ENCODE data around the gene SLFN12. TPM values are rescaled to one million over a fixed set of nuclear protein-coding genes. Genes with fewer than 3 reads are reported as not detected.
"Not testable (repeated sequence)": the region's sequence is repeated elsewhere in the genome, so short reads cannot be mapped to it uniquely, and the experiment has no call there.

The SLFN12 gene
- total RNA-seq: 5.0 and 7.8 TPM in 2 replicates

GRCh38 chr17:35432176-35433074 lies at the start of gene SLFN12:
Gene SLFN12, minus strand, starts transcription at chr17:35432500. Its CDS starts 9,472 bp downstream, at chr17:35423028.
- peak; percentile 81 for DNase-seq
- no peaks in the 10 kb centered on the region for H3K9me3 Mint-ChIP-seq
- peak within 1 kb of the TSS; percentile 88 for H3K4me3 Mint-ChIP-seq
- H3K36me3 Mint-ChIP-seq (ENCODE audit: low read depth): peaks cover 14% of the 10 kb centered on the region
- H3K27me3 Mint-ChIP-seq: no peaks in the 10 kb centered on the region
- peak within 1 kb of the TSS; percentile 92 for H3K27ac Mint-ChIP-seq
- intact Hi-C loops (cut with micrococcal nuclease): loop anchor here (1.0 to 2.0 kb wide), 4 partner anchors 16 to 108 kb away; partner anchors contain the start of genes SLFN11 and SLFN13
- peaks cover 51% of the 10 kb centered on the region for H3K4me1 Mint-ChIP-seq

- intact Hi-C loops (cut with micrococcal nuclease): no loop called here
- H3K9me3 Mint-ChIP-seq: peaks cover 15% of the 10 kb centered on the region
These were observed 47.0 kb upstream of the SLFN12 start for GRCh38 chr17:35479271-35479670.

GRCh38 chr17:35477248-35477647 lies 44.9 kb upstream of the SLFN12 start:
- Mint-ChIP-seq H3K9me3 (peaks cover 15% of the 10 kb centered on the region), H3K27ac (no peak overlapping the region), H3K4me3 (no peak overlapping the region), H3K4me1 (peaks cover 27% of the 10 kb centered on the region), H3K27me3 (no peaks in the 10 kb centered on the region), H3K36me3 (ENCODE audit: low read depth) (peaks cover 84% of the 10 kb centered on the region)
- intact Hi-C loops (cut with micrococcal nuclease): no loop called here
- DNase-seq: no peak

More at GRCh38 chr17:35479271-35479670, 47.0 kb upstream of the SLFN12 start:
- peaks cover 28% of the 10 kb centered on the region for H3K4me1 Mint-ChIP-seq
- no peak overlapping the region for H3K4me3 Mint-ChIP-seq
- H3K27me3 Mint-ChIP-seq: no peaks in the 10 kb centered on the region
- H3K27ac Mint-ChIP-seq: no peak overlapping the region
- peaks cover 82% of the 10 kb centered on the region for H3K36me3 Mint-ChIP-seq (ENCODE audit: low read depth)
- no peak for DNase-seq

GRCh38 chr17:35476283-35476820 lies 44.1 kb upstream of the SLFN12 start:
- H3K36me3 Mint-ChIP-seq (ENCODE audit: low read depth): peaks cover 87% of the 10 kb centered on the region
- H3K9me3 Mint-ChIP-seq: peaks cover 22% of the 10 kb centered on the region
- peaks cover 32% of the 10 kb centered on the region for H3K4me1 Mint-ChIP-seq
- H3K27me3 Mint-ChIP-seq: no peaks in the 10 kb centered on the region
- H3K4me3 Mint-ChIP-seq: no peak overlapping the region
- intact Hi-C loops (cut with micrococcal nuclease): no loop called here
- no peak for DNase-seq
- no peak overlapping the region for H3K27ac Mint-ChIP-seq

GRCh38 chr17:35468475-35468874 lies 36.2 kb upstream of the SLFN12 start:
- intact Hi-C loops (cut with micrococcal nuclease): no loop called here
- H3K4me3 Mint-ChIP-seq: peak overlapping the region; percentile 9
- DNase-seq: peak; percentile 55
- peaks cover 36% of the 10 kb centered on the region for H3K4me1 Mint-ChIP-seq
- no peaks in the 10 kb centered on the region for H3K27me3 Mint-ChIP-seq
- H3K36me3 Mint-ChIP-seq (ENCODE audit: low read depth): peaks cover 67% of the 10 kb centered on the region
- no peak overlapping the region for H3K27ac Mint-ChIP-seq
- H3K9me3 Mint-ChIP-seq: peaks cover 17% of the 10 kb centered on the region

GRCh38 chr17:35467824-35468223 lies 35.5 kb upstream of the SLFN12 start:
- Mint-ChIP-seq H3K9me3 (peaks cover 15% of the 10 kb centered on the region), H3K4me1 (peaks cover 37% of the 10 kb centered on the region), H3K36me3 (ENCODE audit: low read depth) (peaks cover 67% of the 10 kb centered on the region), H3K4me3 (peak overlapping the region; percentile 15), H3K27me3 (no peaks in the 10 kb centered on the region), H3K27ac (peak overlapping the region; percentile 60)
- DNase-seq: peak; percentile 82
- intact Hi-C loops (cut with micrococcal nuclease): no loop called here

- peaks cover 19% of the 10 kb centered on the region for H3K4me1 Mint-ChIP-seq
- peak overlapping the region; percentile 48 for H3K27ac Mint-ChIP-seq
- H3K4me3 Mint-ChIP-seq: peak overlapping the region; percentile 52
- H3K36me3 Mint-ChIP-seq (ENCODE audit: low read depth): peaks cover 73% of the 10 kb centered on the region
- no peaks in the 10 kb centered on the region for H3K27me3 Mint-ChIP-seq
- intact Hi-C loops (cut with micrococcal nuclease): no loop called here
- DNase-seq: peak; percentile 81
- H3K9me3 Mint-ChIP-seq: peaks cover 18% of the 10 kb centered on the region
These were observed 28.1 kb upstream of the SLFN12 start for GRCh38 chr17:35460354-35460851.

GRCh38 chr17:35454035-35454434 lies 21.7 kb upstream of the SLFN12 start:
- H3K27ac Mint-ChIP-seq; H3K9me3 Mint-ChIP-seq; H3K4me1 Mint-ChIP-seq; H3K4me3 Mint-ChIP-seq; DNase-seq; H3K27me3 Mint-ChIP-seq; intact Hi-C loops (cut with micrococcal nuclease): not testable (repeated sequence)
- H3K36me3 Mint-ChIP-seq (ENCODE audit: low read depth): peaks cover 42% of the 10 kb centered on the region

- no peak overlapping the region for H3K4me3 Mint-ChIP-seq
- H3K27me3 Mint-ChIP-seq: no peaks in the 10 kb centered on the region
These were observed 20.9 kb upstream of the SLFN12 start for GRCh38 chr17:35453171-35453570.

GRCh38 chr17:35449371-35449931 lies 17.2 kb upstream of the SLFN12 start:
- intact Hi-C loops (cut with micrococcal nuclease): loop anchor here (2.0 kb wide), 3 partner anchors 77 to 207 kb away; partner anchors contain the start of genes SLFN11, SLFN12L and SLFN5
- DNase-seq: no peak
- Mint-ChIP-seq H3K4me3 (peak overlapping the region; percentile 39), H3K9me3 (no peaks in the 10 kb centered on the region), H3K27me3 (no peaks in the 10 kb centered on the region), H3K4me1 (peaks cover 13% of the 10 kb centered on the region), H3K27ac (peak overlapping the region; percentile 54), H3K36me3 (ENCODE audit: low read depth) (peaks cover 30% of the 10 kb centered on the region)

More at GRCh38 chr17:35453171-35453570, 20.9 kb upstream of the SLFN12 start:
- Mint-ChIP-seq H3K27ac (no peak overlapping the region), H3K4me1 (peaks cover 6% of the 10 kb centered on the region), H3K9me3 (peaks cover 4% of the 10 kb centered on the region), H3K36me3 (ENCODE audit: low read depth) (peaks cover 40% of the 10 kb centered on the region)
- intact Hi-C loops (cut with micrococcal nuclease): no loop called here
- DNase-seq: no peak

GRCh38 chr17:35448899-35449227 lies 16.6 kb upstream of the SLFN12 start:
- H3K27ac Mint-ChIP-seq: no peak overlapping the region

GRCh38 chr17:35448214-35448898 lies 16.1 kb upstream of the SLFN12 start, which contains the start of gene SLFN13:
Gene SLFN13, minus strand, starts transcription at chr17:35448766. Its CDS starts 3,086 bp downstream, at chr17:35445680.
- peak within 1 kb of the TSS; percentile 69 for H3K4me3 Mint-ChIP-seq
- intact Hi-C loops (cut with micrococcal nuclease): loop anchor here (1.0 to 2.0 kb wide), 6 partner anchors 15 to 234 kb away; partner anchors contain the start of genes SLFN11, SLFN12L and SLFN5
- peak; percentile 95 for DNase-seq
- H3K27me3 Mint-ChIP-seq: no peaks in the 10 kb centered on the region
- H3K36me3 Mint-ChIP-seq (ENCODE audit: low read depth): peaks cover 39% of the 10 kb centered on the region
- peak within 1 kb of the TSS; percentile 77 for H3K27ac Mint-ChIP-seq
- no peaks in the 10 kb centered on the region for H3K9me3 Mint-ChIP-seq
- H3K4me1 Mint-ChIP-seq: peaks cover 13% of the 10 kb centered on the region

More at GRCh38 chr17:35448899-35449227, 16.6 kb upstream of the SLFN12 start:
- Mint-ChIP-seq H3K36me3 (ENCODE audit: low read depth) (peaks cover 36% of the 10 kb centered on the region), H3K27me3 (no peaks in the 10 kb centered on the region), H3K9me3 (no peaks in the 10 kb centered on the region), H3K4me1 (peaks cover 13% of the 10 kb centered on the region), H3K4me3 (peak overlapping the region; percentile 69)
- no peak for DNase-seq
- intact Hi-C loops (cut with micrococcal nuclease): loop anchor here (1.0 to 2.0 kb wide), 6 partner anchors 16 to 235 kb away; partner anchors contain the start of genes SLFN11, SLFN12L and SLFN5

- H3K36me3 Mint-ChIP-seq (ENCODE audit: low read depth): peaks cover 38% of the 10 kb centered on the region
- H3K27me3 Mint-ChIP-seq: no peaks in the 10 kb centered on the region
- peaks cover 13% of the 10 kb centered on the region for H3K4me1 Mint-ChIP-seq
- peak overlapping the region; percentile 77 for H3K27ac Mint-ChIP-seq
- H3K9me3 Mint-ChIP-seq: no peaks in the 10 kb centered on the region
- intact Hi-C loops (cut with micrococcal nuclease): no loop called here
- peak overlapping the region; percentile 69 for H3K4me3 Mint-ChIP-seq
- DNase-seq: no peak
These were observed 15.2 kb upstream of the SLFN12 start for GRCh38 chr17:35447499-35447898.
